ENCODE measurements around the gene MYBBP1A. TPM values are rescaled to one million over a fixed set of nuclear protein-coding genes. Genes with fewer than 3 reads are reported as not detected.

Gene MYBBP1A
- polyA plus RNA-seq, 2 of the 4 experiments (the other 2 are of a cell fraction): 42.9 to 95.1 TPM

- TF ChIP-seq HOXB5 (CRISPR knock-in tag; IDR thresholded peaks at IDR 0.05): no peak
- TF ChIP-seq FOSB (CRISPR knock-in tag; IDR thresholded peaks at IDR 0.05): no peak
- TF ChIP-seq RNF2 (IDR thresholded peaks at IDR 0.05; ENCODE audit: borderline replicate concordance, low read depth): no peak
- no peak for TF ChIP-seq RARB (CRISPR knock-in tag; IDR thresholded peaks at IDR 0.05)
- TF ChIP-seq CBX8 (IDR thresholded peaks at IDR 0.05): no peak
- no peak for TF ChIP-seq NR3C1 (IDR thresholded peaks at IDR 0.05)
- no peak for TF ChIP-seq TFCP2L1 (CRISPR knock-in tag; IDR thresholded peaks at IDR 0.05)
Measured at GRCh38 chr17:4518901-4519300, 36.3 kb downstream of the MYBBP1A start (continued).

GRCh38 chr17:4516735-4517134, 38.4 kb downstream of the MYBBP1A start:
- Histone ChIP-seq H3K4me2 (no peak overlapping the region), H3K4me1 (peaks cover 14% of the 10 kb centered on the region; the same call in 2 of the 3 replicates), H3K9me3 (no peaks in the 10 kb centered on the region), H3K4me3 (no peak overlapping the region), H3K27ac (no peak overlapping the region)
- DNase-seq (ENCODE audit: low read depth in 1 of 2, low spot score in 1 of 2): no peak
- TF ChIP-seq CEBPB (IDR thresholded peaks at IDR 0.05) (no peak), E2F6 (IDR thresholded peaks at IDR 0.05; ENCODE audit: borderline replicate concordance, low read depth) (no peak), PHF8 (IDR thresholded peaks at IDR 0.05; ENCODE audit: borderline replicate concordance, low read depth) (no peak), RAD21 (conservative IDR thresholded peaks at IDR 0.05 in 1 of 2, IDR thresholded peaks at IDR 0.05 in 1 of 2) (no peak), KDM1A (IDR thresholded peaks at IDR 0.05; ENCODE audit: low read depth) (no peak), FOXS1 (CRISPR knock-in tag; IDR thresholded peaks at IDR 0.05) (no peak), ZSCAN20 (CRISPR knock-in tag; IDR thresholded peaks at IDR 0.05) (no peak), HEYL (CRISPR knock-in tag; IDR thresholded peaks at IDR 0.05) (no peak), NR3C1 (IDR thresholded peaks at IDR 0.05) (no peak), CTCF (IDR thresholded peaks at IDR 0.05) (no peak), BCL3 (IDR thresholded peaks at IDR 0.05) (no peak), SMC3 (IDR thresholded peaks at IDR 0.05) (no peak), ELK1 (IDR thresholded peaks at IDR 0.05; ENCODE audit: low read depth, low read length) (no peak), ESRRA (IDR thresholded peaks at IDR 0.05; ENCODE audit: borderline replicate concordance, low read length) (no peak), MAX (IDR thresholded peaks at IDR 0.05) (no peak), GATA3 (IDR thresholded peaks at IDR 0.05; ENCODE audit: borderline replicate concordance) (no peak), FOSB (CRISPR knock-in tag; IDR thresholded peaks at IDR 0.05) (no peak)
- no peak for FAIRE-seq
- 84% methylated on average over 11 of the region's 11 CpGs for WGBS (ENCODE audit: missing lambda C conversion rate)
- ChIA-PET POLR2A (interaction anchor here (1.0 kb wide), 1 partner anchor 18 kb away, joined by 3 read pairs; the partner anchor contains the start of gene SPNS2), CTCF (interaction anchor here (0.7 to 2.1 kb wide), 9 partner anchors 8 to 471 kb away, joined by 3 to 4 read pairs (median 3); partner anchors contain the start of gene CAMTA2)
- no peak for ATAC-seq
